HUDEP-2 (cell line): Measurements from ENCODE around the gene FNBP1.

Experiments used
- DNase-seq, 76 experiments: peaks; one replicate each; lab custom pipeline; 2025; ENCODE audit not compliant: unreplicated experiment in 76 of 76; lab: John Stamatoyannopoulos, UW

FNBP1 gene

GRCh38 chr9:130049431-130050210 lies 6.6 kb upstream of the FNBP1 start:
- DNase-seq = no peak

- DNase-seq = no peak
Observed at GRCh38 chr9:130045725-130046450, 2.9 kb upstream of the FNBP1 start.

GRCh38 chr9:130043654-130044623 lies 950 bp upstream of the FNBP1 start:
- DNase-seq = peak in 37 of 76 experiments; percentile 2 to 44 (median 20)

- no peak for DNase-seq
Observed at GRCh38 chr9:130042406-130042884, 544 bp downstream of the FNBP1 start.

GRCh38 chr9:130041648-130042405 lies 1.2 kb downstream of the FNBP1 start:
- no peak for DNase-seq

- DNase-seq = no peak
Observed at GRCh38 chr9:130040984-130041647, 1.9 kb downstream of the FNBP1 start.

- DNase-seq = no peak
Observed at GRCh38 chr9:130039528-130040147, 3.4 kb downstream of the FNBP1 start.

- no peak for DNase-seq
Observed at GRCh38 chr9:130036099-130036498, 6.9 kb downstream of the FNBP1 start.

GRCh38 chr9:130034570-130034969 lies 8.4 kb downstream of the FNBP1 start:
- DNase-seq = no peak

DNA sequence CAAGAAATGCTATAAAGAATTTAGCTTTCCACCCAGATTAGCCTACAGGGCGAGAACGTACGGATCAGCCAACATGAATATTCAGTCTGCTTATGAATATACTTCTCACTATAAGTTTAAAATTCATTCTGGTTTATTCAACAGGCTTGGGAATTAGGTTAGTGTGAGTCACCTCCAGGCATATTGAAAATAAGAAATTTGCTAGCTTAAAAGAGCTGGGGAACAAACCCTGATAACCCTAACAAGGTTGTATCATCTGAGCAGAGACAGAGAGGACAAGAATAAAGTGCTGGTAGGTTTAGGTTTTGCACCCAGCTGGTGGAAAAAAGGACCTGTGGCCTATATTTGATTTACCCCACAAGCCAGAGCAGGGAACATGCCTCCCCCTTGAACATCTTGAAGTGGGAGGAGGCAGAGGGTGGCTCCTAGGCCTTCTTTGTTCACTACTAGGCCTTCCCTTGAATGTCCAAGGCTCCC lies 12.3 kb downstream of the FNBP1 start:
- DNase-seq = no peak

- no peak for DNase-seq
Observed at GRCh38 chr9:130029223-130029973, 13.6 kb downstream of the FNBP1 start.

DNA sequence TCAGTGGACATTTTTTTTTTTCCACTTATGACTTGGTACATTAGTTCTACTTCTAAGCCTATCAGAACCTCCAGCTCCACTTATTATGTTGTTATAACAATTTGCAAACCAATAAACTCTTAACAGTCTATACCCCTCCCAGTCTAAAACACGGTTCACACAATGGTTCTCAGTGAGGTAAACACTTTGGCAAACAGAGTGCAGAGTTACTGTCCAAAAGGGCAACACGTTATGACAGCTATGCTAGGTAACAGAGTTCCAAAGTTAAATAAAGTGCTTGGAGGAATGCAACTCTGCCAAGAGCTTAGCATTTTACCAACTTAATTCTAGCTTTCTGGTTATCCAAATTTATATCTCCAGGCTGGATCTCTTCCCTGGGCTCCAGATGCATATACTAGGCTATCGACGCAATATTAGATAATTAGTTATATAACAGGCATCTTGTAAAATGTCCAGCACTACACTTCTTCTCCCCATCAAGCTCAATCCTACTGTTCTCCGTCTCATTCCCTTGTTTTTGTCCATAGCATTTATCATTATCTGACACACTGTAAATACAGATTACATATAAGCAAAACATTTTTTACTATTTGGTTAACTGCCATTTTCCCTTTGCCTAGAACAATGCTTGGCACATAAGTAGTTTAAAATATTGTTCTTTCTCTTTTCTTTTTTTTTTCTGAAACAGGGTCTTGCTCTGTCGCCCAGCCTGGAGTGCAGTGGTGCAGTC lies 14.3 kb downstream of the FNBP1 start:
- DNase-seq = no peak

DNA sequence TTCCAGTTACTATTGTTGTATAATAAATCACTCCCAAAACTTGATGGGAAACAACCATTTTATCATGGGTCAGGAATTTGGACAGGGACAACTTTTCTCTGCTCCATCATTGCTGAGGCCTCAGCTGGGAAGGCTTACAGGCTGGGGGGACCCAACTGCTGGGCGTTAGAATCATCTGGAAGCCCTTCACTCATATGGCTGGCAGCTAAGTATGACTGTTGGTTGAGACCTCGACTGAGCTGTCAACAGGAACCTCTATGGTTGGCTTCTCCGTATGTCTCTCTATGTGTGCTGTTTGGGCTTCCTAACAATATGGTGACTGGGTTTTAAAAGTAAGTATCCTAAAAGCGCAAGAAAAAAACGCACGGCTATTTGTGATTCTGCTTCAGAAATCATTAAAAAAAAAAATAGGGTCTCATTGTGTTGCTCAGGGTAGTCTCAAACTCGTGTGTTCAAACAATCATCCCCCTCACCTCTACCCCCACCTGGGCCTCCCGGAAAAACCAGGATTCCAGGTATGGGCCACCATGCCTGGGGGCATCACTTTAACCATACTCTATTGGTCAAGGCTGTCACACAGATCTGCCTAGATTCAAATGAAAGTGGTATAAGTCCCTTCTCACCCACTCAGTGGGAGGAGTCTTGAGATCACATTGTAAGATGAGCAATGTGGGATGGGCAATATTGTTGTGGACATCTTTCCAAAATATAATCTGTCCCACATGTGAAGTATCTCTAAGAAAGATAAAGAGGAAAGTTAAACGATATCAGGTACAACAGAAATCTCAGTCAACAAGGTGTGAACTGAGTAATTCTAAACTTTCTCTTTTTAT lies 15.2 kb downstream of the FNBP1 start:
- DNase-seq = no peak

GRCh38 chr9:130026583-130027340 lies 16.2 kb downstream of the FNBP1 start:
- DNase-seq = no peak

- DNase-seq = no peak
Observed at GRCh38 chr9:130024597-130024994, 18.4 kb downstream of the FNBP1 start.

- DNase-seq = no peak
Observed at GRCh38 chr9:130023994-130024596, 18.9 kb downstream of the FNBP1 start.
